SK-N-SH (cell line): ENCODE data around the gene OCA2. TPM values are rescaled to one million over a fixed set of nuclear protein-coding genes. Genes with fewer than 3 reads are reported as not detected.

Source experiments
- CTCF ChIA-PET: fragments of 300-600, 350-600 bp; formaldehyde crosslinking; extraction: SDS; loops from one replicate; lab custom pipeline; 2021; lab: Yijun Ruan, JAX
- POLR2A ChIA-PET: fragments of 350-600 bp; sonication (Branson Sonifier 250); formaldehyde crosslinking; extraction: SDS; loops from one replicate; lab custom pipeline; 2020; ENCODE audit warnings: antibody characterized with exemption, inconsistent platforms; lab: Yijun Ruan, JAX
- DNase-seq: peaks from one replicate; pipeline ENCODE4 v3.0.0; 2012
- H2AFZ ChIP-seq: fragments of 200-600 bp; sonication (generic); 2 replicates; pipeline ENCODE4 v1.8.1; 2016; ENCODE audit warnings: antibody characterized with exemption, mild to moderate bottlenecking, low read depth
- H3F3A ChIP-seq: fragments of 200-600 bp; sonication (generic); replicated peaks from 2 replicates; pipeline ENCODE3; 2016; ENCODE audit warnings: antibody characterized with exemption, mild to moderate bottlenecking; ENCODE audit not compliant: insufficient read depth
- H3K27ac ChIP-seq, 2 experiments: fragments of 200-500 bp in 1 of 2; fragments of 200-600 bp in 1 of 2; sonication (Bioruptor generic) in 1 of 2; sonication (generic), shearing (Covaris generic) in 1 of 2; 2 replicates each; pipeline versions ENCODE4 v1.5.1 to v1.6.1; 2014 to 2016; ENCODE audit warnings: low read depth in 2 of 2, inconsistent platforms in 1 of 2, low read length in 1 of 2, mild to moderate bottlenecking in 1 of 2, mixed read lengths in 1 of 2
- H3K27me3 ChIP-seq: fragments of 200-600 bp; sonication (generic), shearing (Covaris generic); 2 replicates; pipeline ENCODE4 v1.6.1; 2016; ENCODE audit warnings: mixed run types; ENCODE audit not compliant: insufficient read depth
- H3K36me3 ChIP-seq, 2 experiments: fragments of 200-500 bp in 1 of 2; fragments of 200-600 bp in 1 of 2; sonication (Bioruptor generic) in 1 of 2; sonication (generic) in 1 of 2; replicated peaks in 1 of 2; 2 replicates each; pipeline versions ENCODE3 to v1.5.1; 2014 to 2016; ENCODE audit warnings: low read length in 1 of 2, mild to moderate bottlenecking in 1 of 2; ENCODE audit not compliant: insufficient read depth in 2 of 2, control insufficient read depth in 1 of 2
- H3K4me1 ChIP-seq, 2 experiments: fragments of 200-500 bp in 1 of 2; fragments of 200-600 bp in 1 of 2; sonication (Bioruptor generic) in 1 of 2; sonication (generic), shearing (Covaris generic) in 1 of 2; 2 replicates each; pipeline versions ENCODE4 v1.5.1 to v1.6.1; 2014 to 2016; ENCODE audit warnings: low read depth in 1 of 2, low read length in 1 of 2, mixed run types in 1 of 2; ENCODE audit not compliant: insufficient read depth in 2 of 2, control insufficient read depth in 1 of 2
- H3K4me2 ChIP-seq: fragments of 200-600 bp; sonication (generic), shearing (Covaris generic); 2 replicates; pipeline ENCODE4 v1.6.1; 2017; ENCODE audit warnings: mixed run types
- H3K4me3 ChIP-seq, 2 experiments: fragments of 200-500 bp in 1 of 2; fragments of 200-600 bp in 1 of 2; sonication (Bioruptor generic) in 1 of 2; sonication (generic), shearing (Covaris generic) in 1 of 2; 2 replicates each; pipeline versions ENCODE4 v1.5.1 to v1.8.1; 2014 to 2016; ENCODE audit warnings: low read depth in 2 of 2, inconsistent platforms in 1 of 2, low read length in 1 of 2, mild to moderate bottlenecking in 1 of 2, mixed read lengths in 1 of 2, moderate library complexity in 1 of 2
- H3K79me2 ChIP-seq: fragments of 200-600 bp; sonication (generic); 2 replicates; pipeline ENCODE4 v1.8.1; 2017; ENCODE audit warnings: mild to moderate bottlenecking; ENCODE audit not compliant: insufficient read depth
- H3K9ac ChIP-seq: fragments of 200-600 bp; sonication (generic); 2 replicates; pipeline ENCODE4 v1.6.1; 2017; ENCODE audit warnings: mixed run types
- H3K9me2 ChIP-seq: fragments of 200-600 bp; sonication (generic); 2 replicates; pipeline ENCODE4 v1.6.1; 2017; ENCODE audit warnings: mixed run types
- H3K9me3 ChIP-seq: fragments of 200-600 bp; sonication (generic); 2 replicates; pipeline ENCODE4 v1.6.1; 2017; ENCODE audit warnings: mixed run types, mild to moderate bottlenecking, moderate library complexity
- H4K20me1 ChIP-seq: fragments of 200-600 bp; sonication (generic); 2 replicates; pipeline ENCODE4 v1.6.1; 2017; ENCODE audit warnings: mild to moderate bottlenecking, mixed run types; ENCODE audit not compliant: insufficient read depth
- CTCF ChIP-seq: fragments of 200-600 bp; sonication (generic); IDR thresholded peaks from 2 replicates; pipeline ENCODE4 v1.6.1; 2017; ENCODE audit warnings: antibody characterized with exemption, mild to moderate bottlenecking, moderate library complexity
- FOSL2 ChIP-seq: IDR thresholded peaks from 2 replicates; pipeline ENCODE4 v1.4.0; 2012; ENCODE audit warnings: low read depth, mild to moderate bottlenecking, moderate library complexity, borderline replicate concordance
- FOXJ3 ChIP-seq: sonication (generic); formaldehyde crosslinking; IDR thresholded peaks from 2 replicates; pipeline ENCODE4 v1.5.1; 2020; ENCODE audit warnings: mild to moderate bottlenecking, missing genetic modification reagents
- FOXM1 ChIP-seq: IDR thresholded peaks from 2 replicates; pipeline ENCODE4 v1.4.0; 2012; ENCODE audit warnings: low read depth, mild to moderate bottlenecking
- GABPA ChIP-seq: IDR thresholded peaks from 2 replicates; pipeline ENCODE4 v1.4.0; 2012; ENCODE audit warnings: low read depth, mild to moderate bottlenecking
- GATA2 ChIP-seq: sonication (generic); formaldehyde crosslinking; IDR thresholded peaks from 2 replicates; pipeline ENCODE4 v1.5.0; 2020; ENCODE audit warnings: mild to moderate bottlenecking, missing genetic modification reagents
- MAX ChIP-seq: IDR thresholded peaks from 2 replicates; pipeline ENCODE4 v1.4.0; 2012; ENCODE audit warnings: low read depth
- MEF2A ChIP-seq: IDR thresholded peaks from 2 replicates; pipeline ENCODE4 v1.4.0; 2012; ENCODE audit warnings: low read depth, borderline replicate concordance
- NRF1 ChIP-seq: IDR thresholded peaks from 2 replicates; pipeline ENCODE4 v1.6.1; 2012; ENCODE audit warnings: low read depth, mild to moderate bottlenecking, low read length
- POLR2AphosphoS5 ChIP-seq: IDR thresholded peaks from 2 replicates; pipeline ENCODE4 v1.6.1; 2012; ENCODE audit warnings: low read depth, low read length
- RAD21 ChIP-seq: IDR thresholded peaks from 2 replicates; pipeline ENCODE4 v1.6.1; 2012; ENCODE audit warnings: mild to moderate bottlenecking, low read length
- RCOR1 ChIP-seq: fragments of 150-350 bp; IDR thresholded peaks from 2 replicates; pipeline ENCODE4 v1.6.1; 2017; ENCODE audit warnings: antibody characterized with exemption, low read length
- REST ChIP-seq: IDR thresholded peaks from 2 replicates; pipeline ENCODE4 v1.6.1; 2012; ENCODE audit warnings: mild to moderate bottlenecking, low read depth, low read length, moderate library complexity
- USF1 ChIP-seq: IDR thresholded peaks from 2 replicates; pipeline ENCODE4 v1.4.0; 2012; ENCODE audit warnings: low read depth, borderline replicate concordance
- USF2 ChIP-seq: fragments of 150-350 bp; IDR thresholded peaks from 2 replicates; pipeline ENCODE4 v1.6.1; 2017; ENCODE audit warnings: antibody characterized with exemption, low read length, low read depth, borderline replicate concordance
- WGBS: methylation state at CpG from one replicate; pipeline ENCODE4 v1.1.6; 2017; ENCODE audit warnings: low lambda C conversion rate; 5-methylcytosine and 5-hydroxymethylcytosine counted together
- polyA plus RNA-seq, 3 experiments: library from polyadenylated mRNA; depleted of rRNA; stranded (reverse); fragments of >200 nt; gene quantifications; 2 replicates each; pipeline ENCODE4 v1.2.3, GENCODE V29; 2012

Gene OCA2
- polyA plus RNA-seq, 1 of the 3 experiments (the other 2 are of a cell fraction), result 0.16 TPM

- no peak overlapping the region for H3K4me3 ChIP-seq
- H4K20me1 ChIP-seq, result no peaks in the 10 kb centered on the region
- no peaks in the 10 kb centered on the region for H3K79me2 ChIP-seq
- H3K9ac ChIP-seq, result no peak overlapping the region
- no peaks in the 10 kb centered on the region for H3K9me2 ChIP-seq
- no peaks in the 10 kb centered on the region for H3K36me3 ChIP-seq
- H3F3A ChIP-seq, result no peaks in the 10 kb centered on the region
- ChIA-PET POLR2A (no interaction called here), CTCF (no interaction called here)
- 47% methylated on average over 6 of the region's 6 CpGs for WGBS
- no peaks in the 10 kb centered on the region for H3K4me1 ChIP-seq
- no peak overlapping the region for H3K4me2 ChIP-seq
- TF ChIP-seq RAD21, result no peak
- TF ChIP-seq FOXJ3 (CRISPR knock-in tag), result no peak
- TF ChIP-seq MEF2A, result no peak
- no peak for TF ChIP-seq FOSL2
- TF ChIP-seq FOXM1, result no peak
- no peak for TF ChIP-seq GATA2 (CRISPR knock-in tag)
- no peak for TF ChIP-seq RCOR1
- TF ChIP-seq REST, result no peak
- no peak for TF ChIP-seq POLR2AphosphoS5
- TF ChIP-seq GABPA, result no peak
- TF ChIP-seq CTCF, result no peak
- H2AFZ ChIP-seq, result no peak overlapping the region
- DNase-seq, result no peak
- H3K27ac ChIP-seq, result no peak overlapping the region
- H3K27me3 ChIP-seq, result no peaks in the 10 kb centered on the region
- H3K9me3 ChIP-seq, result 0 out of 2 replicates have a peak, but pooled peaks cover 5% of the 10 kb centered on the region
Observed at GRCh38 chr15:27863000-27863399, 236.1 kb downstream of the OCA2 start.

GRCh38 chr15:27861171-27861570, 237.9 kb downstream of the OCA2 start:
- ChIA-PET POLR2A (no interaction called here), CTCF (no interaction called here)
- Histone ChIP-seq H3K27me3 (no peaks in the 10 kb centered on the region), H3K79me2 (no peaks in the 10 kb centered on the region), H3K9me2 (no peaks in the 10 kb centered on the region), H2AFZ (no peak overlapping the region), H3K9me3 (0 out of 2 replicates have a peak, but pooled peaks cover 5% of the 10 kb centered on the region), H3K27ac (no peak overlapping the region), H3K4me1 (no peaks in the 10 kb centered on the region), H3K4me2 (no peak overlapping the region), H3K4me3 (no peak overlapping the region), H3K36me3 (no peaks in the 10 kb centered on the region), H3F3A (no peaks in the 10 kb centered on the region), H4K20me1 (no peaks in the 10 kb centered on the region), H3K9ac (no peak overlapping the region)
- 44% methylated on average over 8 of the region's 8 CpGs for WGBS
- DNase-seq, result no peak
- TF ChIP-seq MAX, result no peak
- no peak for TF ChIP-seq USF1
- TF ChIP-seq CTCF, result no peak
- TF ChIP-seq GATA2 (CRISPR knock-in tag), result no peak
- no peak for TF ChIP-seq USF2
- no peak for TF ChIP-seq NRF1
